HCT116 (cell line): ENCODE data around the gene CDH4. TPM values are rescaled to one million over a fixed set of nuclear protein-coding genes. Genes with fewer than 3 reads are reported as not detected.

Experiments
- ATAC-seq: fragments of 200-7000 bp; cut with Tn5 transposase; 2 replicates; pipeline ENCODE4 v1.9.1; 2020; ENCODE audit warnings: mild to moderate bottlenecking, moderate library complexity
- BruUV-seq: library from RNA; stranded (reverse); fragments of 400-500 nt; replicated peaks from 2 replicates; lab custom pipeline; 2021; lab: Mats Ljungman, UMichigan
- CTCF ChIA-PET: fragments of 300-600 bp; sonication (Branson Sonifier 250); formaldehyde crosslinking; loops from one replicate; lab custom pipeline; 2021; ENCODE audit warnings: antibody characterized with exemption; lab: Charles Lee
- POLR2A ChIA-PET: fragments of 300-600, 350-600 bp; sonication (Branson Sonifier 250); formaldehyde crosslinking; loops from one replicate; lab custom pipeline; 2021; ENCODE audit warnings: antibody characterized with exemption; lab: Charles Lee
- RAD21 ChIA-PET, 2 experiments: fragments of 300-600 bp; sonication (Branson Sonifier 250); formaldehyde crosslinking; loops; one replicate each; lab custom pipeline; 2023; ENCODE audit warnings: low total read pairs in 2 of 2; ENCODE audit not compliant: uncharacterized antibody in 2 of 2, unreplicated experiment in 2 of 2, low non-redundant PET in 1 of 2; lab: Charles Lee
- DNase-seq: peaks from one replicate; pipeline ENCODE4 v3.0.0-alpha.2; 2010; ENCODE audit warnings: low read depth, low spot score
- H2AFZ ChIP-seq: fragments of 200-600 bp; shearing (Covaris generic), sonication (generic); 2 replicates; pipeline ENCODE4 v1.6.1; 2017; ENCODE audit warnings: low read depth, mixed run types, mixed read lengths, antibody characterized with exemption, low read length; ENCODE audit not compliant: poor library complexity, severe bottlenecking
- H3K27ac ChIP-seq: 2 replicates; pipeline ENCODE4 v1.5.1; 2012; ENCODE audit warnings: low read depth, low read length
- H3K27me3 ChIP-seq: fragments of 200-600 bp; sonication (generic); 2 replicates; pipeline ENCODE4 v1.6.1; 2016; ENCODE audit warnings: mixed run types, low read length, mixed read lengths; ENCODE audit not compliant: insufficient read depth
- H3K36me3 ChIP-seq, 2 experiments: fragments of 200-500 bp in 1 of 2; fragments of 200-600 bp in 1 of 2; sonication (Bioruptor generic) in 1 of 2; sonication (generic) in 1 of 2; 2 replicates each; pipeline versions ENCODE4 v1.5.1 to v1.6.1; 2014 to 2016; ENCODE audit warnings: low read length in 2 of 2, inconsistent platforms in 1 of 2, mixed read lengths in 1 of 2, mixed run types in 1 of 2; ENCODE audit not compliant: insufficient read depth in 2 of 2, control insufficient read depth in 1 of 2
- H3K4me1 ChIP-seq, 2 experiments: fragments of 200-600 bp in 1 of 2; sonication (generic) in 1 of 2; 2 replicates each; pipeline versions ENCODE4 v1.5.1 to v1.6.1; 2012 to 2017; ENCODE audit warnings: low read length in 2 of 2, inconsistent platforms in 1 of 2, mild to moderate bottlenecking in 1 of 2, mixed read lengths in 1 of 2, mixed run types in 1 of 2, moderate library complexity in 1 of 2; ENCODE audit not compliant: insufficient read depth in 2 of 2, control insufficient read depth in 1 of 2
- H3K4me2 ChIP-seq: fragments of 200-600 bp; sonication (generic); 2 replicates; pipeline ENCODE4 v1.6.1; 2017; ENCODE audit warnings: mixed run types, low read length, mixed read lengths
- H3K4me3 ChIP-seq, 2 experiments: fragments of 200-600 bp in 1 of 2; sonication (generic) in 1 of 2; replicated peaks in 1 of 2; 2 replicates each; pipeline ENCODE4 v1.5.1; 2011 to 2016; ENCODE audit warnings: low read length in 2 of 2, control low read depth in 1 of 2, low read depth in 1 of 2, mild to moderate bottlenecking in 1 of 2, mixed read lengths in 1 of 2, mixed run types in 1 of 2
- H3K79me2 ChIP-seq: fragments of 200-600 bp; sonication (generic); 2 replicates; pipeline ENCODE4 v1.6.1; 2017; ENCODE audit warnings: mild to moderate bottlenecking, mixed run types, low read length, moderate library complexity, mixed read lengths; ENCODE audit not compliant: insufficient read depth
- H3K9ac ChIP-seq: fragments of 200-600 bp; sonication (generic); 2 replicates; pipeline ENCODE4 v1.6.1; 2016; ENCODE audit warnings: low read length, mixed read lengths
- H3K9me2 ChIP-seq: fragments of 200-600 bp; sonication (generic), shearing (Covaris generic); 2 replicates; pipeline ENCODE4 v1.6.1; 2017; ENCODE audit warnings: mixed run types, mild to moderate bottlenecking, moderate library complexity; ENCODE audit not compliant: insufficient read depth
- H3K9me3 ChIP-seq, 2 experiments: fragments of 200-500 bp in 1 of 2; fragments of 200-600 bp in 1 of 2; sonication (Bioruptor generic) in 1 of 2; sonication (generic) in 1 of 2; 2 replicates each; pipeline ENCODE4 v1.6.1; 2014 to 2017; ENCODE audit warnings: low read length in 2 of 2, mixed read lengths in 2 of 2, inconsistent platforms in 1 of 2, low read depth in 1 of 2, mild to moderate bottlenecking in 1 of 2, mixed run types in 1 of 2, moderate library complexity in 1 of 2; ENCODE audit not compliant: control insufficient read depth in 1 of 2, insufficient read depth in 1 of 2
- H4K20me1 ChIP-seq: fragments of 200-600 bp; sonication (generic), shearing (Covaris generic); 2 replicates; pipeline ENCODE4 v1.6.1; 2017; ENCODE audit warnings: mixed run types, mild to moderate bottlenecking, moderate library complexity; ENCODE audit not compliant: insufficient read depth
- CBX3 ChIP-seq: IDR thresholded peaks from 2 replicates; pipeline ENCODE4 v1.6.1; 2012; ENCODE audit warnings: low read depth
- CEBPB ChIP-seq: IDR thresholded peaks from 2 replicates; pipeline ENCODE4 v1.6.1; 2012; ENCODE audit warnings: low read depth
- CTCF ChIP-seq, 3 experiments: fragments of 200-600 bp in 1 of 3; sonication (generic) in 1 of 3; IDR thresholded peaks in 2 of 3; conservative IDR thresholded peaks in 1 of 3; 2 replicates each; pipeline ENCODE4 v1.5.1; 2012 to 2017; ENCODE audit warnings: low read depth in 2 of 3, low read length in 2 of 3, antibody characterized with exemption in 1 of 3, borderline replicate concordance in 1 of 3, control low read depth in 1 of 3, mild to moderate bottlenecking in 1 of 3, mixed read lengths in 1 of 3, mixed run types in 1 of 3, moderate library complexity in 1 of 3; ENCODE audit not compliant: insufficient read depth in 1 of 3
- EGR1 ChIP-seq: IDR thresholded peaks from 2 replicates; pipeline ENCODE4 v1.6.1; 2012; ENCODE audit warnings: low read depth
- ELF1 ChIP-seq: IDR thresholded peaks from 2 replicates; pipeline ENCODE4 v1.6.1; 2012; ENCODE audit warnings: low read depth, borderline replicate concordance
- POLR2A ChIP-seq: IDR thresholded peaks from 2 replicates; pipeline ENCODE4 v1.7.0; 2011; ENCODE audit warnings: borderline replicate concordance; ENCODE audit not compliant: insufficient read depth, insufficient read length; ENCODE audit errors: extremely low read depth
- POLR2AphosphoS5 ChIP-seq: IDR thresholded peaks from 2 replicates; pipeline ENCODE4 v1.6.1; 2011; ENCODE audit warnings: mild to moderate bottlenecking, low read depth, low read length, moderate library complexity
- REST ChIP-seq: IDR thresholded peaks from 2 replicates; pipeline ENCODE4 v1.6.1; 2012; ENCODE audit warnings: low read depth
- SIN3A ChIP-seq: IDR thresholded peaks from 2 replicates; pipeline ENCODE4 v1.6.1; 2012; ENCODE audit warnings: low read depth
- SP1 ChIP-seq: IDR thresholded peaks from 2 replicates; pipeline ENCODE4 v1.6.1; 2012; ENCODE audit warnings: low read depth
- SRF ChIP-seq: IDR thresholded peaks from 2 replicates; pipeline ENCODE4 v1.6.1; 2012; ENCODE audit warnings: low read depth
- YY1 ChIP-seq: IDR thresholded peaks from 2 replicates; pipeline ENCODE4 v1.6.1; 2011; ENCODE audit warnings: low read length, low read depth, moderate library complexity, mild to moderate bottlenecking; ENCODE audit not compliant: insufficient replicate concordance; ENCODE audit errors: extremely low read depth
- ZFX ChIP-seq: fragments of 450-650 bp; IDR thresholded peaks from 2 replicates; pipeline ENCODE4 v1.6.1; 2017
- ZNF274 ChIP-seq: fragments of 200-500 bp; sonication (Bioruptor generic); IDR thresholded peaks from 2 replicates; pipeline ENCODE4 v1.6.1; 2014; ENCODE audit warnings: mild to moderate bottlenecking, low read depth, low read length, inconsistent platforms
- intact Hi-C: fragments of 100-400 bp; cut with micrococcal nuclease; formaldehyde crosslinking; loops from 2 replicates; pipeline ENCODE4 v1.10.0; 2022
- total RNA-seq: library from RNA; stranded (reverse); gene quantifications from one replicate; pipeline ENCODE4 v1.2.1, GENCODE V29; 2021; ENCODE audit not compliant: unreplicated experiment
- TF ChIP-seq, protein P1 (sequence below): IDR thresholded peaks from 2 replicates; pipeline ENCODE4 v1.6.1; 2011; ENCODE audit warnings: mild to moderate bottlenecking, low read length, moderate library complexity; ENCODE audit not compliant: insufficient replicate concordance; ENCODE audit errors: extremely low read depth
- TF ChIP-seq, protein P2 (sequence below): IDR thresholded peaks from 2 replicates; pipeline ENCODE4 v1.6.1; 2012

Gene CDH4
- total RNA-seq, 1 experiment from 2014 or later: not detected

DNA sequence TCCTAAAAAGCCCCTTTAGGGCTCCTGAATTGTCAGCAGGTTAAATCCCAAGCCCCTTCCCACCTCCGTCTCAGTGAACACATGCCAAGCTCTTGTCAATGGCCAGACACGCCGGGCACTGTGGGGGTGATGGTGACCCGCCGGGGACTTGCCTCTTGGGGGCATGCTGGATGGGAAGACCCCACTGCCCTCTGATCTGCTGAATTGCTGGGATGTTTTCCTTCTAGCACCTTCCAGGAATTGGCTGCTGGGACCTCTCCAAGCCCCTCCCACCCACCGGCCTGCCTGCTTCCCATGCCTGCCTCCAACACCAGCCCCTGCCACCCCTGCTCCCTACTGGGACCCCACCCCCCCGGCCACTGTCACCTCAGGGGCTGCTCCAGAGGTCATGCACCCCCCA lies 345.9 kb downstream of the CDH4 start:
- POLR2A ChIA-PET: no interaction called here
- no peak overlapping the region for H3K27ac ChIP-seq
- no TSS peak for BruUV-seq
- H3K9ac ChIP-seq: no peak overlapping the region
- RAD21 ChIA-PET: no interaction called here
- H3K4me2 ChIP-seq: no peak overlapping the region
- TF ChIP-seq SRF (no peak), SIN3A (no peak), ELF1 (no peak), EGR1 (no peak), CBX3 (no peak), CTCF (IDR thresholded peaks at IDR 0.05 in 2 of 3, conservative IDR thresholded peaks at IDR 0.05 in 1 of 3; ENCODE audit: borderline replicate concordance in 1 of 3, insufficient read depth in 1 of 3, low read depth in 2 of 3, low read length in 2 of 3) (no peak), POLR2AphosphoS5 (no peak), CEBPB (no peak), ZNF274 (no peak), POLR2A (no peak), SP1 (no peak), ZFX (no peak), YY1 (no peak), REST (no peak)
- TF ChIP-seq, protein P1, sequence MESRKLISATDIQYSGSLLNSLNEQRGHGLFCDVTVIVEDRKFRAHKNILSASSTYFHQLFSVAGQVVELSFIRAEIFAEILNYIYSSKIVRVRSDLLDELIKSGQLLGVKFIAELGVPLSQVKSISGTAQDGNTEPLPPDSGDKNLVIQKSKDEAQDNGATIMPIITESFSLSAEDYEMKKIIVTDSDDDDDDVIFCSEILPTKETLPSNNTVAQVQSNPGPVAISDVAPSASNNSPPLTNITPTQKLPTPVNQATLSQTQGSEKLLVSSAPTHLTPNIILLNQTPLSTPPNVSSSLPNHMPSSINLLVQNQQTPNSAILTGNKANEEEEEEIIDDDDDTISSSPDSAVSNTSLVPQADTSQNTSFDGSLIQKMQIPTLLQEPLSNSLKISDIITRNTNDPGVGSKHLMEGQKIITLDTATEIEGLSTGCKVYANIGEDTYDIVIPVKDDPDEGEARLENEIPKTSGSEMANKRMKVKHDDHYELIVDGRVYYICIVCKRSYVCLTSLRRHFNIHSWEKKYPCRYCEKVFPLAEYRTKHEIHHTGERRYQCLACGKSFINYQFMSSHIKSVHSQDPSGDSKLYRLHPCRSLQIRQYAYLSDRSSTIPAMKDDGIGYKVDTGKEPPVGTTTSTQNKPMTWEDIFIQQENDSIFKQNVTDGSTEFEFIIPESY: no peak
- TF ChIP-seq, protein P2, sequence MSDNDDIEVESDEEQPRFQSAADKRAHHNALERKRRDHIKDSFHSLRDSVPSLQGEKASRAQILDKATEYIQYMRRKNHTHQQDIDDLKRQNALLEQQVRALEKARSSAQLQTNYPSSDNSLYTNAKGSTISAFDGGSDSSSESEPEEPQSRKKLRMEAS: no peak
- TF ChIP-seq, all 23 proteins: peak for 0
- Histone ChIP-seq H4K20me1 (no peaks in the 10 kb centered on the region), H3K36me3 (no peaks in the 10 kb centered on the region), H3K9me3 (no peaks in the 10 kb centered on the region), H3K79me2 (no peaks in the 10 kb centered on the region), H2AFZ (no peak overlapping the region), H3K4me3 (no peak overlapping the region), H3K27me3 (no peaks in the 10 kb centered on the region), H3K9me2 (no peaks in the 10 kb centered on the region), H3K4me1 (no peaks in the 10 kb centered on the region)
- no peak for DNase-seq
- intact Hi-C loops: no loop called here
- ATAC-seq: no peak
- CTCF ChIA-PET: no interaction called here
